HepG2 (cell line): ENCODE data around the gene TIMM17A. TPM values are rescaled to one million over a fixed set of nuclear protein-coding genes. Genes with fewer than 3 reads are reported as not detected.

Experiments used
- BCL6 ChIP-seq: IDR thresholded peaks from 2 replicates; pipeline ENCODE4 v1.6.1; 2016; ENCODE audit warnings: missing genetic modification reagents, missing compliant biosample characterization
- CBFB ChIP-seq: sonication (generic); formaldehyde crosslinking; IDR thresholded peaks from 2 replicates; pipeline ENCODE4 v1.4.0; 2020; ENCODE audit warnings: missing genetic modification reagents
- ELF1 ChIP-seq: sonication (generic); formaldehyde crosslinking; IDR thresholded peaks from 2 replicates; pipeline ENCODE4 v1.4.0; 2020; ENCODE audit warnings: missing genetic modification reagents
- ELF3 ChIP-seq: IDR thresholded peaks from 2 replicates; pipeline ENCODE4 v1.6.1; 2016; ENCODE audit warnings: missing genetic modification reagents, missing compliant biosample characterization
- ESRRA ChIP-seq: sonication (generic); formaldehyde crosslinking; IDR thresholded peaks from 2 replicates; pipeline ENCODE4 v1.5.1; 2020; ENCODE audit warnings: mild to moderate bottlenecking, low read depth, missing genetic modification reagents
- ETV6 ChIP-seq: sonication (generic); formaldehyde crosslinking; conservative IDR thresholded peaks from 2 replicates; pipeline ENCODE4 v1.4.0; 2020; ENCODE audit warnings: missing genetic modification reagents
- FOXK1 ChIP-seq: sonication (generic); formaldehyde crosslinking; IDR thresholded peaks from 2 replicates; pipeline ENCODE4 v1.4.0; 2020; ENCODE audit warnings: low read depth, missing genetic modification reagents, borderline replicate concordance
- KLF12 ChIP-seq: sonication (generic); formaldehyde crosslinking; IDR thresholded peaks from 2 replicates; pipeline ENCODE4 v1.4.0; 2020; ENCODE audit warnings: missing genetic modification reagents, borderline replicate concordance
- MED1 ChIP-seq: sonication (generic); formaldehyde crosslinking; IDR thresholded peaks from 2 replicates; pipeline ENCODE4 v1.4.0; 2020; ENCODE audit warnings: missing genetic modification reagents
- NFKBIZ ChIP-seq: IDR thresholded peaks from 2 replicates; pipeline ENCODE4 v1.6.1; 2018; ENCODE audit warnings: missing genetic modification reagents, missing compliant biosample characterization
- PCBP2 ChIP-seq: fragments of 200-400 bp; formaldehyde crosslinking; optimal IDR thresholded peaks from 2 replicates; pipeline ENCODE3; 2018; ENCODE audit warnings: low read length, low read depth; ENCODE audit not compliant: poor library complexity, severe bottlenecking
- POGZ ChIP-seq: sonication (generic); formaldehyde crosslinking; IDR thresholded peaks from 2 replicates; pipeline ENCODE4 v1.4.0; 2020; ENCODE audit warnings: mild to moderate bottlenecking, missing genetic modification reagents
- RARA ChIP-seq: IDR thresholded peaks from 2 replicates; pipeline ENCODE4 v1.6.1; 2016; ENCODE audit warnings: missing genetic modification reagents, missing compliant biosample characterization
- RFX5 ChIP-seq: IDR thresholded peaks from 2 replicates; pipeline ENCODE4 v1.6.1; 2011; ENCODE audit warnings: low read depth, low read length, improper control_type of control experiment
- TSC22D2 ChIP-seq: sonication (generic); formaldehyde crosslinking; IDR thresholded peaks from 2 replicates; pipeline ENCODE4 v1.5.1; 2020; ENCODE audit warnings: missing genetic modification reagents, mild to moderate bottlenecking, borderline replicate concordance
- ZNF232 ChIP-seq: sonication (generic); formaldehyde crosslinking; IDR thresholded peaks from 2 replicates; pipeline ENCODE4 v1.4.0; 2020; ENCODE audit warnings: missing genetic modification reagents, borderline replicate concordance
- ZNF280B ChIP-seq: sonication (generic); formaldehyde crosslinking; IDR thresholded peaks from 2 replicates; pipeline ENCODE4 v1.5.0; 2020; ENCODE audit warnings: missing genetic modification reagents, mild to moderate bottlenecking, borderline replicate concordance
- ZNF331 ChIP-seq: sonication (generic); formaldehyde crosslinking; IDR thresholded peaks from 2 replicates; pipeline ENCODE4 v1.4.0; 2020; ENCODE audit warnings: missing genetic modification reagents
- ZNF430 ChIP-seq: sonication (generic); formaldehyde crosslinking; IDR thresholded peaks from 2 replicates; pipeline ENCODE4 v1.9.0; 2021; ENCODE audit warnings: mild to moderate bottlenecking, missing genetic modification reagents
- ZNF431 ChIP-seq: sonication (generic); formaldehyde crosslinking; IDR thresholded peaks from 2 replicates; pipeline ENCODE4 v1.9.0; 2022; ENCODE audit warnings: missing genetic modification reagents, low read depth, mild to moderate bottlenecking, borderline replicate concordance
- ZNF562 ChIP-seq: sonication (generic); formaldehyde crosslinking; IDR thresholded peaks from 2 replicates; pipeline ENCODE4 v1.8.0; 2022; ENCODE audit warnings: missing genetic modification reagents, borderline replicate concordance
- ZNF598 ChIP-seq: sonication (generic); formaldehyde crosslinking; IDR thresholded peaks from 2 replicates; pipeline ENCODE4 v1.5.1; 2020; ENCODE audit warnings: mild to moderate bottlenecking, missing genetic modification reagents, borderline replicate concordance
- ZNF792 ChIP-seq: IDR thresholded peaks from 2 replicates; pipeline ENCODE4 v1.6.1; 2016
- ZSCAN25 ChIP-seq: sonication (generic); formaldehyde crosslinking; IDR thresholded peaks from 2 replicates; pipeline ENCODE4 v1.8.0; 2022; ENCODE audit warnings: mild to moderate bottlenecking, missing genetic modification reagents
- polyA plus RNA-seq, 8 experiments: library from polyadenylated mRNA; depleted of rRNA in 3 of 8; stranded (reverse) in 7 of 8; unstranded in 1 of 8; fragments of >200 nt; fragmentation: Illumina TruSeq in 4 of 8; extraction: Trizol in 4 of 8; gene quantifications; 2 replicates each; pipeline versions ENCODE4 v1.2.1 to v1.2.3, GENCODE V29; 2011 to 2016; ENCODE audit warnings: low read depth in 4 of 8, missing spikeins in 1 of 8, mixed read lengths in 1 of 8; ENCODE audit not compliant: insufficient read depth in 1 of 8
- total RNA-seq, 5 experiments: library from RNA; depleted of rRNA; stranded (reverse); fragments of >200 nt; fragmentation: Illumina TruSeq; extraction: Trizol; gene quantifications; 2 replicates each; pipeline ENCODE4 v1.2.3, GENCODE V29; 2016; ENCODE audit warnings: low read depth in 1 of 5
- TF ChIP-seq, protein P1 (sequence below): sonication (generic); formaldehyde crosslinking; IDR thresholded peaks from 2 replicates; pipeline ENCODE4 v1.4.0; 2020; ENCODE audit warnings: mild to moderate bottlenecking, missing genetic modification reagents

The TIMM17A gene
- total and polyA plus RNA-seq, 2 of the 13 experiments (the other 11 are each of a cell fraction or from before 2014, with no cell fraction given): 50.8 to 97.8 TPM

GRCh38 chr1:201955009-201955728, at the start of gene TIMM17A (continued):
- 0 out of 2 replicates have a peak, but pooled peaks have one; percentile 81 for TF ChIP-seq KLF12 (CRISPR knock-in tag)
- TF ChIP-seq CBFB (CRISPR knock-in tag): peak; percentile 41; the same call in 1 of the 2 replicates
- TF ChIP-seq ZNF430: 0 out of 2 replicates have a peak, but pooled peaks have one; percentile 63
- TF ChIP-seq RFX5: no peak
- no peak for TF ChIP-seq PCBP2
- TF ChIP-seq ETV6 (CRISPR knock-in tag): 0 out of 2 replicates have a peak, but pooled peaks have one; percentile 70
- peak; percentile 40; the same call in 1 of the 2 replicates for TF ChIP-seq BCL6 (CRISPR knock-in tag)
- TF ChIP-seq ZNF792: peak; percentile 61; the same call in 1 of the 2 replicates
- 0 out of 2 replicates have a peak, but pooled peaks have one; percentile 82 for TF ChIP-seq ZNF598 (CRISPR knock-in tag)
- TF ChIP-seq ZNF280B (CRISPR knock-in tag): peak; percentile 93
- peak; percentile 95 for TF ChIP-seq ELF1 (CRISPR knock-in tag)
- peak; percentile 85; the same call in 1 of the 2 replicates for TF ChIP-seq NFKBIZ (CRISPR knock-in tag)
- peak; percentile 74; the same call in 1 of the 2 replicates for TF ChIP-seq ESRRA (CRISPR knock-in tag)
- TF ChIP-seq, protein P1, sequence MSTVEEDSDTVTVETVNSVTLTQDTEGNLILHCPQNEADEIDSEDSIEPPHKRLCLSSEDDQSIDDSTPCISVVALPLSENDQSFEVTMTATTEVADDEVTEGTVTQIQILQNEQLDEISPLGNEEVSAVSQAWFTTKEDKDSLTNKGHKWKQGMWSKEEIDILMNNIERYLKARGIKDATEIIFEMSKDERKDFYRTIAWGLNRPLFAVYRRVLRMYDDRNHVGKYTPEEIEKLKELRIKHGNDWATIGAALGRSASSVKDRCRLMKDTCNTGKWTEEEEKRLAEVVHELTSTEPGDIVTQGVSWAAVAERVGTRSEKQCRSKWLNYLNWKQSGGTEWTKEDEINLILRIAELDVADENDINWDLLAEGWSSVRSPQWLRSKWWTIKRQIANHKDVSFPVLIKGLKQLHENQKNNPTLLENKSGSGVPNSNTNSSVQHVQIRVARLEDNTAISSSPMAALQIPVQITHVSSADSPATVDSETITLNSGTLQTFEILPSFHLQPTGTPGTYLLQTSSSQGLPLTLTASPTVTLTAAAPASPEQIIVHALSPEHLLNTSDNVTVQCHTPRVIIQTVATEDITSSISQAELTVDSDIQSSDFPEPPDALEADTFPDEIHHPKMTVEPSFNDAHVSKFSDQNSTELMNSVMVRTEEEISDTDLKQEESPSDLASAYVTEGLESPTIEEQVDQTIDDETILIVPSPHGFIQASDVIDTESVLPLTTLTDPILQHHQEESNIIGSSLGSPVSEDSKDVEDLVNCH (CRISPR knock-in tag): no peak
- TF ChIP-seq ZNF331 (CRISPR knock-in tag): 0 out of 2 replicates have a peak, but pooled peaks have one; percentile 28
- no peak for TF ChIP-seq ZNF431
- peak; percentile 55; the same call in 1 of the 2 replicates for TF ChIP-seq ZSCAN25 (CRISPR knock-in tag)
- peak; percentile 76; the same call in 1 of the 2 replicates for TF ChIP-seq ELF3 (CRISPR knock-in tag)
- 0 out of 2 replicates have a peak, but pooled peaks have one; percentile 25 for TF ChIP-seq TSC22D2 (CRISPR knock-in tag)
- peak; percentile 35; the same call in 1 of the 2 replicates for TF ChIP-seq FOXK1 (CRISPR knock-in tag)
- no peak for TF ChIP-seq ZNF562 (CRISPR knock-in tag)
- TF ChIP-seq POGZ (CRISPR knock-in tag): peak; percentile 70; the same call in 1 of the 2 replicates
- peak; percentile 74 for TF ChIP-seq ZNF232 (CRISPR knock-in tag)
- peak; percentile 41 for TF ChIP-seq RARA (CRISPR knock-in tag)
- peak; percentile 72 for TF ChIP-seq MED1 (CRISPR knock-in tag)
